ENCODE measurements around the gene DUSP3.

- TF ChIP-seq REST (IDR thresholded peaks at IDR 0.05; ENCODE audit: insufficient replicate concordance, low read depth) (no peak), CTCF (IDR thresholded peaks at IDR 0.05; ENCODE audit: insufficient read depth, low read length) (no peak), GABPA (IDR thresholded peaks at IDR 0.05; ENCODE audit: low read depth) (no peak), POLR2AphosphoS5 (IDR thresholded peaks at IDR 0.05; ENCODE audit: low read depth) (no peak), SPI1 (IDR thresholded peaks at IDR 0.05; ENCODE audit: borderline replicate concordance, low read depth) (no peak)
Measured at GRCh38 chr17:43717913-43718312, 60.9 kb downstream of the DUSP3 start.

Data from HL-60 (cell line).